ENCODE data around the gene APLF. TPM values are rescaled to one million over a fixed set of nuclear protein-coding genes. Genes with fewer than 3 reads are reported as not detected.

Gene APLF
- total RNA-seq, 1 donor from 2014 or later: 1.1 TPM

Other genes with a start within 250 kb of the APLF start
- 23.5 TPM for gene PPP3R1, start 215.1 kb upstream of the APLF start, total RNA-seq
- gene CNRIP1, start 147.6 kb upstream of the APLF start, total RNA-seq: 2.3 TPM
- gene PLEK, start 102.3 kb upstream of the APLF start, total RNA-seq: 2.9 TPM
- gene FBXO48, start 291 bp upstream of the APLF start, total RNA-seq: 1.3 TPM
- 0.05 TPM for gene PROKR1, start 176.0 kb downstream of the APLF start, total RNA-seq